Thyroid gland (tissue), 4 donors: Measurements from ENCODE around the gene PLCL2. TPM values are rescaled to one million over a fixed set of nuclear protein-coding genes. Genes with fewer than 3 reads are reported as not detected.
"Not testable (repeated sequence)": the region's sequence is repeated elsewhere in the genome, so short reads cannot be mapped to it uniquely, and the experiment has no call there.

Experiments
- DNase-seq, 2 donors: peaks; one replicate each; pipeline ENCODE4 v3.0.0-alpha.2; 2019
- H3K27ac ChIP-seq, 3 donors: fragments of 200-600 bp; sonication (generic); 1 replicate in 2 of 3; 2 replicates in 1 of 3; pipeline ENCODE4 v1.5.1; 2016 to 2019; ENCODE audit warnings: mild to moderate bottlenecking in 1 of 3, moderate library complexity in 1 of 3
- H3K27me3 ChIP-seq: fragments of 200-600 bp; sonication (generic); one replicate; pipeline ENCODE4 v1.5.1; 2019
- H3K36me3 ChIP-seq, 2 donors: fragments of 200-600 bp; sonication (generic); one replicate each; pipeline ENCODE4 v1.5.1; 2016 to 2019
- H3K4me1 ChIP-seq, 2 donors: fragments of 200-600 bp; sonication (generic); one replicate each; pipeline ENCODE4 v1.5.1; 2017 to 2019
- H3K4me3 ChIP-seq, 3 donors: fragments of 200-600 bp; sonication (generic); replicated peaks in 1 of 3; 1 replicate in 2 of 3; 2 replicates in 1 of 3; pipeline ENCODE4 v1.5.1; 2016; ENCODE audit warnings: mild to moderate bottlenecking in 1 of 3
- H3K9me3 ChIP-seq: fragments of 200-600 bp; sonication (generic); one replicate; pipeline ENCODE4 v1.5.1; 2017
- POLR2A ChIP-seq, 2 donors: fragments of 450-650 bp; IDR thresholded peaks; one replicate each; pipeline ENCODE4 v1.6.1; 2017; ENCODE audit warnings: antibody characterized with exemption in 2 of 2, mild to moderate bottlenecking in 2 of 2, moderate library complexity in 1 of 2
- WGBS, 2 donors: methylation state at CpG; one replicate each; pipeline ENCODE4 v1.1.5; 2017; 5-methylcytosine and 5-hydroxymethylcytosine counted together
- intact Hi-C: fragments of 100-400 bp; cut with DNase I; formaldehyde crosslinking; loops from one replicate; pipeline ENCODE4 v1.15.1; 2023
- total RNA-seq, 4 donors: library from RNA; depleted of rRNA; stranded (reverse); fragments of >200 nt; gene quantifications; one replicate each; pipeline ENCODE4 v1.2.3, GENCODE V29; 2016
- TF ChIP-seq, protein P1 (sequence below), 6 experiments: fragments of 200-600 bp in 3 of 6; fragments of 450-650 bp in 3 of 6; sonication (generic) in 3 of 6; IDR thresholded peaks; one replicate each; pipeline ENCODE4 v1.5.1; 2016 to 2019; ENCODE audit warnings: antibody characterized with exemption in 6 of 6, mild to moderate bottlenecking in 2 of 6, inconsistent platforms in 1 of 6, moderate library complexity in 1 of 6

The PLCL2 gene
- total RNA-seq, 4 donors from 2014 or later: 6.3 to 15.3 (median 9.3) TPM

DNA sequence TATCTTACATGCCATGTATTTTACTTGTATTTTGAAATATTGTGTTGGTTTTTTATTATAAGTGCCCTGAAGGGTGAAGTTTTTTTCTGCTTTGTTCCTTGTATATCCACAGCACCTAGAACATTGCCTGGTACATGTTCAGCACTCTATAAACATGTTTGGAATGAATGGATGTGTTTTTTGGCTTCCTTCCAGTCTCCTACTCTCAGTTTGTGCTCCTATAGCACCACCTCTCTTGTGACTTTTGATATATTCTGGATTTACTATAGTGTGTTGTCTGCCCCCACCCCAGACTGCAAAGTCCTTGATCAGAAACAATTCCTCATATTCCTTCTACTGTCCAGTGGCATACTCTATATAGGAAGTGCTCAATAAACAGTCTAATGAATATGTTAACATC is 60.6 kb downstream of the PLCL2 start:
- no peaks in the 10 kb centered on the region for H3K9me3 ChIP-seq
- intact Hi-C loops: no loop called here
- no peaks in the 10 kb centered on the region for H3K36me3 ChIP-seq
- H3K27me3 ChIP-seq: no peaks in the 10 kb centered on the region
- H3K27ac ChIP-seq: no peak overlapping the region
- no peak overlapping the region for H3K4me3 ChIP-seq
- H3K4me1 ChIP-seq: no peaks in the 10 kb centered on the region
- DNase-seq: no peak
- TF ChIP-seq POLR2A (IDR thresholded peaks at IDR 0.05): no peak
- TF ChIP-seq, protein P1, sequence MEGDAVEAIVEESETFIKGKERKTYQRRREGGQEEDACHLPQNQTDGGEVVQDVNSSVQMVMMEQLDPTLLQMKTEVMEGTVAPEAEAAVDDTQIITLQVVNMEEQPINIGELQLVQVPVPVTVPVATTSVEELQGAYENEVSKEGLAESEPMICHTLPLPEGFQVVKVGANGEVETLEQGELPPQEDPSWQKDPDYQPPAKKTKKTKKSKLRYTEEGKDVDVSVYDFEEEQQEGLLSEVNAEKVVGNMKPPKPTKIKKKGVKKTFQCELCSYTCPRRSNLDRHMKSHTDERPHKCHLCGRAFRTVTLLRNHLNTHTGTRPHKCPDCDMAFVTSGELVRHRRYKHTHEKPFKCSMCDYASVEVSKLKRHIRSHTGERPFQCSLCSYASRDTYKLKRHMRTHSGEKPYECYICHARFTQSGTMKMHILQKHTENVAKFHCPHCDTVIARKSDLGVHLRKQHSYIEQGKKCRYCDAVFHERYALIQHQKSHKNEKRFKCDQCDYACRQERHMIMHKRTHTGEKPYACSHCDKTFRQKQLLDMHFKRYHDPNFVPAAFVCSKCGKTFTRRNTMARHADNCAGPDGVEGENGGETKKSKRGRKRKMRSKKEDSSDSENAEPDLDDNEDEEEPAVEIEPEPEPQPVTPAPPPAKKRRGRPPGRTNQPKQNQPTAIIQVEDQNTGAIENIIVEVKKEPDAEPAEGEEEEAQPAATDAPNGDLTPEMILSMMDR (IDR thresholded peaks at IDR 0.05): no peak

DNA sequence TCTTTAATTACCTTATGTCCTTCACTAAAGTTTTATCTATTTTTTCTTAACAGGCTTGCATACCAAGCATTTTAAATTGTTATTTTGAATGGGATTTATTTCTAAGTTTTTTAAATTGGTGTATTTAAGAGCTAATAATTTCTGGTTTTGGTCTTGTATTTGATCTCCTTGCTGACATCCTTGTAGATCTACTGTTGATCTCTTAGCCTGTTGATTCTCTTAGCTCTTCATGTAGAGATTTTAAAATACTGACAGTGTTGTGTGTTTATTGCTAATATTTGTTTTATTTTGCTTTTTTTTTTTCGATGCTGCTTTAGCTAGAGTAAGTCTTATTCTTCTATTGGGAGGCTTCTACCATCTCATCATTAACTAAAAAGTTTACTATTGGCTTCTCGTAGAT is 65.5 kb downstream of the PLCL2 start:
- Histone ChIP-seq H3K27me3 (no peaks in the 10 kb centered on the region), H3K9me3 (no peaks in the 10 kb centered on the region), H3K4me3 (no peak overlapping the region), H3K4me1 (no peaks in the 10 kb centered on the region), H3K36me3 (no peaks in the 10 kb centered on the region), H3K27ac (no peak overlapping the region)
- 92 to 94% methylated on average over 2 of the region's 2 CpGs for WGBS, 2 donors
- TF ChIP-seq, protein P1 (IDR thresholded peaks at IDR 0.05): no peak
- no peak for TF ChIP-seq POLR2A (IDR thresholded peaks at IDR 0.05)
- DNase-seq: no peak
- intact Hi-C loops: no loop called here

DNA sequence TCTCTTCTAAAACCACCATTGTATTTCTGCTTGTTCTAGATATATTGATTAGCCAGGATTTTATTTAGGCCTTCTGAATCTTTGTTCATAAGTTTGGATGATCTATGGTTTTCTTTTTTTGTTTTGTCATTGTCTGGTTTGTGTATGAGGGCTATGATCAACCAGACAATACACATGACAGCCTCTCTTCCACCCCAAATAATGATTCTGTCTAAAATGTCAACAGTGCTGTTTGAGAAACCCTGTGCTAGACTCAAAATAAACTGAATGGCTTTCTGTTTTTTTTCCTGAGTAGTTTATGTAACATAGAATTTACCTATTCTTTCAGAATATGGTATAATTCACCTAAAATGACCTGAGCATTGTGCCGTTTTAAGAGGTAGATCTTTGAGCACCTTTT is 66.1 kb downstream of the PLCL2 start:
- Histone ChIP-seq H3K27ac (no peak overlapping the region), H3K36me3 (no peaks in the 10 kb centered on the region), H3K4me3 (no peak overlapping the region), H3K9me3 (no peaks in the 10 kb centered on the region), H3K4me1 (no peaks in the 10 kb centered on the region), H3K27me3 (no peaks in the 10 kb centered on the region)
- no peak for TF ChIP-seq POLR2A (IDR thresholded peaks at IDR 0.05)
- TF ChIP-seq, protein P1 (IDR thresholded peaks at IDR 0.05): no peak
- WGBS, 2 donors: 73 to 86% methylated on average over 1 of the region's 1 CpG
- intact Hi-C loops: no loop called here
- DNase-seq: no peak

DNA sequence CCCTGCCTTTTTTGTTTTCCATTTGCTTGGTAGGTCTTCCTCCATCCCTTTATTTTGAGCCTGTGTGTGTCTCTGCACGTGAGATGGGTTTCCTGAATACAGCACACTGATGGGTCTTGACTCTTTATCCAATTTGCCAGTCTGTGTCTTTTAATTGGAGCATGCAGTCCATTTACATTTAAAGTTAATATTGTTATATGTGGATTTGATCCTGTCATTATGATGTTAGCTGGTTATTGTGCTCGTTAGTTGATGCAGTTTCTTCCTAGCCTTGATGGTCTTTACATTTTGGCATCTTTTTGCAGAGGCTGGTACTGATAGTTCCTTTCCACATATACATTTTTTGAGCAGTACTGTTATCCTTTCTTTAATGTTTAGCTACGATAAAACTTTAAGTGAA is 73.1 kb downstream of the PLCL2 start:
- H3K36me3 ChIP-seq, H3K27me3 ChIP-seq, intact Hi-C loops, H3K4me3 ChIP-seq, H3K9me3 ChIP-seq, H3K4me1 ChIP-seq, H3K27ac ChIP-seq, DNase-seq: not testable (repeated sequence)
- 94 to 96% methylated on average over 3 of the region's 3 CpGs for WGBS, 2 donors

DNA sequence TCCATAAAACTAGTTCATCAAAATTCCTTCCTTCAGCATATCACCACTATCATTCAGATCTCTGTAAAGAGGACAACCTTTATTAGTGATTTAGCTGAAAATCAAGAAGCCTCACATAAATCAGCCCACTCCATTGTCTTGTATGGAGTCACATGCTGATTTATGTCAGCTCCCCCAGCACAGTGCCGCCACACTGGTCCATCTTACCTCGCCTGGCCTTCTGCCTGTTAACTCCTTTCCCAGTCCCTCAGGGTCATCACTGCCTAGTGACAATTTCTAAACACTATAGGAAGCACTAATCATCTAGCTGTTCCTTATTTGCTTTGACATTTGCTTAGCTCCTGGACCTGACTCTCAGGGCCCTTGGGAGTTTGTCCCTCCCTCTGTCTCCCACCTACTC is 75.4 kb downstream of the PLCL2 start:
- H3K9me3 ChIP-seq: no peaks in the 10 kb centered on the region
- H3K27ac ChIP-seq: no peak overlapping the region
- DNase-seq: no peak
- no peak overlapping the region for H3K4me3 ChIP-seq
- intact Hi-C loops: no loop called here
- 95 to 98% methylated on average over 2 of the region's 2 CpGs for WGBS, 2 donors
- TF ChIP-seq, protein P1 (IDR thresholded peaks at IDR 0.05): no peak
- no peak for TF ChIP-seq POLR2A (IDR thresholded peaks at IDR 0.05)
- no peaks in the 10 kb centered on the region for H3K36me3 ChIP-seq
- H3K4me1 ChIP-seq: no peaks in the 10 kb centered on the region
- H3K27me3 ChIP-seq: no peaks in the 10 kb centered on the region

DNA sequence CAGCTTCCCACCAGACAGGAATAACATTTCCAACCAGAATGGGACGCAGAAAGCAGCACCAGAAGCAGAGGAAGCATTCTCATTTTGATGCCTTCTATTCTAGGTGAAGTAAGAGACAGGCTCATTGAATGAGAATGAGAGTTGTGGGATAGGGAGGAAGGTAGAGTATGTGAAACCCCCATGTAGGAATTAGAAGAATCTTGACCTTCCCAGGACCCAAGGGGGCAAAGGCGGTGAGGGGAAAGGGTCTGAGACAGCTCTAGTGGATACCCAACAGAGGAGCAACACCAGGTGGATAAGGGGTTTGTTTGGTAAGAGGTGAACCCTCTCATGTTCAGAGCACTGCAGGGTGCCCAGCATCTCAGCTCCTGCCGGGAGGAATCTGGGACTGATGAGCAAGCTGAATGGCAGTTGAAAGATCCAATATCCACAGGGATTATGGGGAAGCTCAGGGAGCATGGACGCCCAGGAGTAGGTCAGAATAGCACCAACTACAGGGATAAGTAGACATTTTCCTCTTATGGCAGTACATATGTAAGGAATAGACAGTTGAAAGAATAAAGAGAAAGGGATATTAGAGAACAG is 77.0 kb downstream of the PLCL2 start:
- intact Hi-C loops: no loop called here
- Histone ChIP-seq H3K36me3 (no peaks in the 10 kb centered on the region), H3K27ac (no peak overlapping the region), H3K9me3 (no peaks in the 10 kb centered on the region), H3K27me3 (no peaks in the 10 kb centered on the region), H3K4me3 (no peak overlapping the region), H3K4me1 (no peaks in the 10 kb centered on the region)
- no peak for TF ChIP-seq POLR2A (IDR thresholded peaks at IDR 0.05)
- TF ChIP-seq, protein P1 (IDR thresholded peaks at IDR 0.05): no peak
- DNase-seq: no peak
- 73 to 76% methylated on average over 4 of the region's 4 CpGs for WGBS, 2 donors
